ENCODE data around the gene EFNB2. TPM values are rescaled to one million over a fixed set of nuclear protein-coding genes. Genes with fewer than 3 reads are reported as not detected.

The EFNB2 gene
- total RNA-seq, 1 donor: 0.81 TPM

DNA sequence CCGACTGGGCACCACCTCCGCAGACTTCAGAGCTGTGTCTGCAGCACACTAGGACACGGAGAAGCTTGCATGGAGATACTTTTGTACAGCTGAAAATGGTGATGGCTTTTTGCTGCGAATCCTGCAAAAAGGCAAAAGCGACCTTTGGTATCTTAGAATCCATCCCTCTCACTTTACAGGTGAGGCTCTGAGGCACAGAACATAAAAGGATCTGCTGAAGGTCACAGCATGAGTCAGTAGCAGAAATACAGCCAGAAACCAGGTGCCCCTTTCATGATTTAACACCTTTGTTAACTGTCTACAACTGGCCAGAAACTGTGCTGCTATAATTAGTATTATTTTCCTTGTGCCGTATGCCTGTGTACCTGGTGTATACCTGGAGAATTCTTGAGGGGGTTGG, 48.3 kb downstream of the EFNB2 start:
- no peak for DNase-seq (ENCODE audit: low read depth in 2 of 3, low spot score in 2 of 3)

DNA sequence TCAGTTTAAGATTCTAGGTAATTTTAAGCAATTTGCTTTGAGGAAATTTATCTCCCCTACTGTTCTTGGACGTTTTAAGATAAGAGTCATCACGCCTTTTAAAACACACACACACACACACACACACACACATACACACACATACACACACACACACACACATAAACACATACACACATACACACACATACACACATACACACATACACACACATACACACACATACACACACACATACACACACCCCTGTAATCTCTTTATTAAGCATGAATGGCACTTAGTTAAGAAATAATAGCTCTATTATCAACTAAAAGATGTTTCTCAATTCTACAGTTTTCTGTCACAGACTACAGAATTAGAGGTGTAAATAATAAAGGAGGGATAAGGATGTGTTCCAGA, 49.2 kb downstream of the EFNB2 start:
- no peak for DNase-seq (ENCODE audit: low read depth in 2 of 3, low spot score in 2 of 3)

DNA sequence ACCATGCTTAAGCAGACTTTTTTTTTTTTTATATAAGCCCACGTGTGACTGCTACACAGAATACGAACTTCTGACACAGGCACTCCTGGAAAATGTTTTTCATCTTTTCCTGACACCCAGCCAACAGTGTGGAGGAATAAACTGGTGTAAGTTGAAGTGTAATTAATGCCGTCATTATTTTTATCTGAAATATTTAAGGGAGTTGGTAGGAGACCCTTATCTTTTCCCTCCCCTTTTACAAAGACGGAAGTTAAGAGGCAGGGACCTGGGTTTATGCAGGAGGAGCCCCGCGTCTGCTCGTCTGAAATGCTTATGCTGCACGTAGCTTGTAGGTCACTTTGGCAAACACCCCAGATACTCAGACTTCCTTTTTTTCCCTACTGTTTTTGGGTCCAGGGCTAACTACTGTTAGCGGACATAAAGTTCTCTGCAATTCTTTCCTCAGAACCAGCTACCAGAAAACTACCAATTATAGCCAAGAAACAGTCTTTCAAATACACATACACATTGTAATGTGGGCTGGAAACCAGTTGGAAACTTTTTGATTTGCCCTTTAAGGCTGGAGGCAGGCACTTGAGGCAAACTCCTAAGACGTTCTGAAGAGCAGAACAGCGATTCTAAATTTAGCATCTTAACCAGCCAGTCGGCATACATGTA, 50.8 kb downstream of the EFNB2 start:
- DNase-seq (ENCODE audit: low read depth in 2 of 3, low spot score in 2 of 3): peak in 1 of 3 donors; percentile 58

DNA sequence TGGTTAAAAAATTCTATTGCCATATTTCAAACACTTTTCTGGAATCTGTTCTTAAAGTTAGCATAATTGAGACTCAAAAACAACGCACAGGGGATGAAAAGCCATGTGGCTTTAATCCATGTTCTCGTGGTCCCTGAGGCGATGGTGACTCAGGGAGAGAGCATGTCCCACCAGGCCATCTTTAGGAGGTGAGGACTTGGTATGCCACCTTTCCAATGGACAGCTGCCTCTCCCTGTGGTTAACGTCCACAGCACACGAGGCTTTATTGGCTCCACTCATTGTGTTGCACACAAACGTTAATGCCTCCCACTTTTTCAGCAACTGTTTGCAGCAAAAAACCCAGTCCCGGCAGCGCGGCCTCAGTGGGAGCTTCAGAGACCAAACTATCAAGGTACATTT, 51.4 kb downstream of the EFNB2 start:
- no peak for DNase-seq (ENCODE audit: low read depth in 2 of 3, low spot score in 2 of 3)

DNA sequence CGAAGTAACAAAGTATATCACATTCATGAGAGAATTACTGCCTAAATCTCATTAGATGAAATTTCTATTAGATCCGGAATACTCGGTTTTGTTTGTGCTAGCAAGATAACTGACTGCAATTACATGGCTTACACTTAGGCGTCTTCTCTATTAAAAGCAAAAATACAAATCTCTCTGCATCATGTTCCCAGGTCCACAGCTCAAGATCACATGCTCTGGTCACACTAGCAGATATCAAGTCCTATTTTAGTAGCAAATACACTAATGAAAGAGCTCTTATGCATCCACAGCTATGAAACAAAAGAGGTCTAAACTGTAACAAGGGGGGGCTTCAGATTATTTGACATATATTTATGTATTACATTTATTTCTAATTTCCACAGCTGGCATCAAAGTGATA, 53.5 kb downstream of the EFNB2 start:
- no peak for DNase-seq (ENCODE audit: low read depth in 2 of 3, low spot score in 2 of 3)

DNA sequence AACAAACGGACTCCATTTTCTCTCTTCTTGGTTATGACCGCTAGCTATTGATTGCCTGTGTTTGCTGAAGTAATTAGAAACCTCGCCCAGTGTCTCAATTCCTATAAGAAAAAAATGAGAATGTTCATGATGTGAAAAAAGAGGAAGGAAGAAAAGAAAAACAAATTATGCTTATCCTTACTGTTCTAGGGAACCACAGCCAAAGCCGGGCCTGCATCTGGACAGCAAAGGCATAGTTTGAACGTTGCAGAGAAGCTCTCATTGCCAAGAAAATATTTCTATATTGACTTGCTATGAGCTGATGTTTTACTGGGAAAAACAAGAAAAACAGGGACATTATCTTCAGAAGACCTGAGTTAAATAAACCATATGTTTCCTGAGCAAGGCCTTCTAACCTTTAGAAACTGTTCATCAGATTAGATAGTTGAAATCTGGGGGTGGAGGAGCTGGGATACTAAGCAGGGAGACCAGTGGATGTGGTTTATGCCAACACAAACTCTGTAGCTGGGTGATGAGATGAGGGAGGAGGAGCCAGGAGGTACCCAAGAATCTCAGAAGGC, 55.0 kb downstream of the EFNB2 start:
- peak in 1 of 3 donors; percentile 54 for DNase-seq (ENCODE audit: low read depth in 2 of 3, low spot score in 2 of 3)

DNA sequence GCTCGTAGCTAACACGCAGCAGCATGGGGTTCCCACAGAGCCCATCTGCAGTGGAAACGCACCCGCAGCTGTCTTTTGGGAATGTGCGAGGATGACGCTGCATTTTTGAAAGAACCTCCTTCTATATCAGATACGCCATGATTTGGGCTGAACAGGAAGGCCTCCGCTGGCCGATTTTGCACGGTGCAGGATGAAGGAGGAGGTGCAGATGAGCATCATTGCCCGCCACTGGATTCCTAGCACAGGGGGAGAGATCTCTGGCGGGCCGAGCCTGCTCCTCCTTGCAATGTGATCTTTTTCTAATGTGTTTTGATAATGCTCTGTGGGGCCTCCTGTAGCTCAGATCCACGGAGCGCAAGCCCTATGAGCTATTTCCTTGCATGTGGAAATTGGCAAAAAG, 55.5 kb downstream of the EFNB2 start:
- DNase-seq (ENCODE audit: low read depth in 2 of 3, low spot score in 2 of 3): no peak

DNA sequence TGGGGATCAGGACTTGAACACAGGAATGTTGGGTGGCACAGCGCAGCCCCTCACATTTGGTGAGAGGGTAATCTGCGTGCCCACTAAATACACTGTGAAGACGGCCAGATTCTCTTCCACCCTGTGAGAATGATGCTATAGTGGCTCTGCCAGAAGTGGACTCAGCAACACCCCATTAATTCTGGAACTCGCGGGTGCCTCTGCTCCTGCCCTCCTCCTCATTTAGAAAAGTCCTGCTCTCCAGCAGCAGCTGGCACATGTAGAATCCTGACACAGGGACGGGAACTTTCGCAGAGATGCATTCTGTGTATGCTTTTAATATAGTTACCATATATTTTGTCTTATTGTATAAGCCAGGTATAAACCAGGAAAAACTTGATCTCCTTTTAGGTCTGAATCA, 57.3 kb downstream of the EFNB2 start:
- no peak for DNase-seq (ENCODE audit: low read depth in 2 of 3, low spot score in 2 of 3)

DNA sequence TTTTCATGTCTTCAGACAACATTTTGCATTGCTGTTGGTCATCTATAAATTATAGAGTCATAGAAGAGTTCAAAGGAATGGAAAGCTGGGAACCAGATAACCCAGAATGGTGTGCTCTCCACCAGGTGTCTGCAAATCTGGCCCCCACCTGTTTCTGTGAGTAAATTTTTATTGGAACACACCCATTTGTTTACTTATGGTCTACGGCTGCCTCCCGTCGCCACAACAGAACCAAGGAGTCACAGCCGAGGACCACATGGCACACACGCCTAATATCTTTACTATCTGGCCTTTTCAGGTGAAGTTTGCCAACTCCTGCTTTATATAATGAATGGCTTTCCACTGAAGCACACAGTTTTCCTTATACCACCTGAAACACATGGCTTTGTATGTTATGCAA, 58.2 kb downstream of the EFNB2 start:
- no peak for DNase-seq (ENCODE audit: low read depth in 2 of 3, low spot score in 2 of 3)

DNA sequence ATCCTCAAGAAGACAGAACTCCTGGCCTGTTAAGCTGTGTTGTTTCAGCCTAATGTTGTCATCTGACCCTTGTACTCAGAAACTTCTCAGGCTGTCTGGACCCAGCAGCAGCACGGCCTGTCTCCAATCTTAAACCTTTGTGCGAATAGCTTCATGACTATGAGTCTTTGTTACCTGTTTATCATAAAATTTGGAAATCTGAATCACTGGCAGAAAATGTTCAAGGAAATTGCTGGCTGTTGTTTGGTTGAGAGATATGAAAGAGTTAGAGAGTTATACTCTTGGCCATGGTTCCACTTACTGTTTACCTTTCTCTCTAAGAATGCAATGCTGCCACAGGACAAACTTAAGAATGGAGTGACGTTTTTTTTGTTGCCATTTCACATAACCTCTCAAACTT, 59.6 kb downstream of the EFNB2 start:
- no peak for DNase-seq (ENCODE audit: low read depth in 2 of 3, low spot score in 2 of 3)

DNA sequence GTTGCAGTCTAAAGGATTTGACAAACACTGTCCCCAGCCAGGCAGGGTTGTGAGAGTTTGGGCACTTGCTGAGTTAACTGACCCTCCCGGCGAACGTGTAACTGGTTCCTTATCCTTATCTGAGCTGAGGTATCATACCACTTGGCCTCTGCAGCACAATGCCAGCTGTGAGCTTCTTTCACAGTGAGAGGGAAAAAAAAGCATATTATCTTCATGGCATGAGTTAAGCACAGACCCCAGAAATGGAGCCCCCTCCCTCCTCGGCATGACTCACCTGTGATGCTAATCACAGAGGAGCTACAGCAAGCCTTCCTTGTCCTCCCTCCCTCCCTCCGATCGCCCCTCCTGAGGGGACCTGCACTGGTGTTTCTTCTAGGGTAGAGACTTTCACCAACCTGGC, 60.5 kb downstream of the EFNB2 start:
- no peak for DNase-seq (ENCODE audit: low read depth in 2 of 3, low spot score in 2 of 3)

DNA sequence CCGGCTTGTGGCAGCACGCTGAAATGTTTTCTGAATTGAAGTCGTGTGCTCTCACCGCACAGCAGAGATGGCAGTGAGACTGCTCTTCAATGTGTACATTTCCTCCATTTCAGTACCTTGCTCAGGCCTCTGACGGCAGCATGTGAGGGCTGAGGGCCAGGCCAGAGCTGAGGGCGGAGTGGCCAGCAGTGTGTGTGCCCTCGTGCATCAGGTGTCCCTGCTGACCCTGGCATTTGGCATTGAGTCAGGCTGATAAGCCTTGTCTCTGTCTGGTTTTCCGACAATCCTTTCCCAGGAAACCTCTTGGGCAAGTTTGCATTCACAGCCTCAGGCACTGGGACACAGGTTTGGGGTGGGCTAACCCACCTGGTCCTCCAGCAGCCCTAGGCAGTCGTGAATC, 62.3 kb downstream of the EFNB2 start:
- DNase-seq (ENCODE audit: low read depth in 2 of 3, low spot score in 2 of 3): no peak

DNA sequence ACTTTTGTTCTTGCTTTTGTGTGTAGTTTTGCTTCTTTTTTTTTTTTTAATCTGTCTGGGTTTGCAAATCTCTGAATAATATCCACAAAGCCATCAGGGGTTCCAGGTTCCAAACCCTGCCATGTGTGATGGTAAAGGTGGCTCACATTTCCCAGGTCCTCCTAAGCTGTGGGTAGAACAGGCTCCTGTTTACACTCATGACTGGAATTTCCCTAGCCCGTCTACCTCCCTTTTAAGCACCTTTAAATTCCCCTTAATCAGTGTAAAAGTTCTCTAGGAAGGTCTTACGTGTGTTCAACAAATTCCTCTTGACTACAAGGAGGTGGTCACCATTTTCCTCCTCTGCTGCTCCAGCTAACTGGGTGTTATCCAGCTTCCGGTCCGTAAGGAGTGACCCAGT, 62.8 kb downstream of the EFNB2 start:
- no peak for DNase-seq (ENCODE audit: low read depth in 2 of 3, low spot score in 2 of 3)

DNA sequence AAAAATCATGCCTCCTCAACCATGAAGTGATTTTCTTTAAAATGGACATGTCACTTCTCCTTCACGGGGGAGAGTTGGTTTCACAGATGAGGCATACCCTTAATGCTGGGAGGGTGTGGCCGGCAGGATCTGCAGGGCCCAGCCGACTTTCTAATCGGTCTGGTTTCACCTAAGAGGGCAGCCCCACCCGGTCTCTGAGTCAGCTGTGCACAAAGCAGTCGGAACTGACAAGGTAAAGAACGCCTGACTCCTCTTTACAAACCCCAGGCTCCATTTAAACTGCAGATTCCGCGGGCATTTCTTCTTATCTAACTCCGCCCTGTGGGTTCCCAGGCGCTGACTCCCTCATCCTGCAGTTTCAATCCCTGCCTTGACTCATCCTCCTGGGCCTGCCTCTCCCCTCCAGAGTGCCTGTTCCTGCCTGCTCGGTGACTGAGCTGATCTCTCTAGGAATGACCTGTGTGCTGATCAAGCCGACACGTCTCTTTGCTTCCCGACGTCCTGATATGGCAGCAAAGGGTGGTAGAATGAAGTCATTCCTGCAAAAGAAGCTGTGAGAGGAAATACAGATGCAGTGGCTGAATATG, 63.4 kb downstream of the EFNB2 start:
- no peak for DNase-seq (ENCODE audit: low read depth in 2 of 3, low spot score in 2 of 3)

DNA sequence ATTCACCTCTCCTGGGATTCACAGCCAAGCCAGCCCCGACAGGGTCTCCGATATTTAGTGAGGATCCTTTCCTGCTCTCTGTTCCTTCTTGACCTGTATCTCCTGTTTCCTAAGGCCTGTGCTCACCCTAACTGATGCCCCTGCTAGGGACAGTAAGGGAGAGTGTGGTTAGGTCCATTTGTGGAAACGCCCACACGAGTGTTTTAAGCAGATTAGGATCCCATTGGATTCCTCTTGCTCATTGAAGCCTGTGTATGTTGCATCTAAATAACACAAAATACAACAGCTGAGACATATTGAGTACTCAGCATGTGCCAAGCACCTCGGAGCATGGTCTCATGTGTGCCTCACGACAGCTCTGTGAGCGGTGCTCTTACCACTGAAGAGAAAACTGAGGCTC, 64.9 kb downstream of the EFNB2 start:
- no peak for DNase-seq (ENCODE audit: low read depth in 2 of 3, low spot score in 2 of 3)

DNA sequence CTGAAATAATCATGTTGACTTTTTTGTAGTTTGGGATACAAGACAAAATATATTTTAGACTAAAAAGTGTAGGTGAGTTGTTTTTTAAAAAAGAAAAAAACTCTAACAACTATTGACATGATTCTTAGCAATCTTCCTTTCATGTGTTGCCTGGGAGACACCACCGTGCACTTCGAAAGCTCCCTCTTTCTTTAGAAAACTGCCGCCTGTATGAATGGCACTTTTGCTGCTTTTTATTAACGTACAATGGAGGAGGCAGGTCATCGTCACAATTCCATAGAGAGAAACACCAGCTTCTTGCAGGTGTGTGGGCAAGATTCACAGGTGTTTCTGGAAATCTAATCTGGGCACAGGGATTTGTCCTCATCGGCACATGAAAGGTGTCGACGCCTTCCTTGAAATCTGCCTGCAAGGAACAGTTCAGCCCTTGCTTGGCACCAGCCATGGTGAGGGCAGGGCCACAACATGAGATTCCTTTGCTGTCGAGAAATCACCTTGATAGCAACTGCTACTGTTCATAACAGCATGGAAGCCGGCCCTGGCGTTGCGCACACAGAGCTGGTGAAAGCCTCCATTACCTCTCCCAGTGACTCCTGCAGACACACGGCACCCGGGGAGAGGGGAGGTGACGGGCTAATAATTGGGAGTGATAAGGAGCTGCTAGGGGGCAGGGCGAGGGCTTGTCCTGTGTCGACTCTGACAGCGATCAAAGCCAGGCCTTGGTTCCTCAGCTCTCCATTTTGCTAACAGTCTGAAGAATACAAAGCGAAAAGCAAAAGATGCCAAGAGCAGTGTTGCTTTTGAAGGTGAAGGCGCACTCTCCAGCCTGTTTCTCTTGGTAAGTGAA, 66.5 kb downstream of the EFNB2 start:
- no peak for DNase-seq (ENCODE audit: low read depth in 2 of 3, low spot score in 2 of 3)

DNA sequence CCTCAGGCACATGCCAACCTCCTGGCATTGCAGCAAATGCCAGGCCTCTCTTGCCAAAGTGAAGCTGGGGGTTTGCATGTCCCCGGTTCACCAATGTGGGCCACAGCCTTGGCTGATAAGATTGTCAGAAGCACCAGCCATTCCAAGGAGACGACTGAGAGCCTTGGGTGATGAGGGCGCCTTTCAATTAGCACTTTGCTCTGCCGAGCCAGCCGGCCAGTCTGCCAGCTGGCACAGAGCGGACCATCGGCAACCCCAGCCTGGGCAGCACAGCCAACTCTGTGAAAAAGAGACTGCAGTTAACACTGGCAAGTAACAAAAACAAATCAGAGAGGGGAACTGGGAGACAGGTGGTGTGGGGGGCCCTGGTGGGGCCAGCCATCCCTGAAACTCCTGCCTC, 67.3 kb downstream of the EFNB2 start:
- DNase-seq (ENCODE audit: low read depth in 2 of 3, low spot score in 2 of 3): no peak

DNA sequence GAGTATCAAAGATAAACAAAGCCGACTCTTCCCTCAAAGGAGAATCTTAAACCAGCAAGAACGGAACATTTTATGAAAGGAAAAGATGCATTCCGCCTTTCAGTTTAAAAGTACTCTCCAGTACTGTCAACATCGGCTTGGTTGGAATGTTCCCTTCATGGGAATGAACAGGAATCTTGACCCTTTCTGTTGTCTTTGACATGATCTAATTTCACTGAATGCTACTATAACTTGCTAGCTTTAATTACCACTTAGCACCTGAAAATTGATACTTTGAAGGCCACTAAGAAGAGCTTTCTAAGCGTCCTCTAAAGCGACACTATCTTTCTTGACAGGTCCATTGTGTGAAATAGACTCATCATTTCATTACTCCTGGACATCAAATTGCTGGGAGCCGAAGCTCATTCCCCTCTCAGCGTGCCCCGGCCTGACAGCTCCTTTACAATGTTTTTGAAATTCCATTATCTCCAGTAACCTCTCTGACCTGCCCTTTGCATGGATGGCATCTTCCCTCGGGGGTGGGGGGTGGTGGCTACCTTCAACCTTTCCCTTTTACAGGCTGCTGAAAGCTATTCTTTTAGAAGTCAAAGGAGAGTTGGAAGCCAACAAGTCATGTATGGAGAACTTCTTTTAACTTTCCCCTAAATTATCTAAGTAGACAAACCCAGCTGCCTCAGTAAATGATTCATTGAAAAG, 67.9 kb downstream of the EFNB2 start:
- DNase-seq (ENCODE audit: low read depth in 2 of 3, low spot score in 2 of 3): no peak

DNA sequence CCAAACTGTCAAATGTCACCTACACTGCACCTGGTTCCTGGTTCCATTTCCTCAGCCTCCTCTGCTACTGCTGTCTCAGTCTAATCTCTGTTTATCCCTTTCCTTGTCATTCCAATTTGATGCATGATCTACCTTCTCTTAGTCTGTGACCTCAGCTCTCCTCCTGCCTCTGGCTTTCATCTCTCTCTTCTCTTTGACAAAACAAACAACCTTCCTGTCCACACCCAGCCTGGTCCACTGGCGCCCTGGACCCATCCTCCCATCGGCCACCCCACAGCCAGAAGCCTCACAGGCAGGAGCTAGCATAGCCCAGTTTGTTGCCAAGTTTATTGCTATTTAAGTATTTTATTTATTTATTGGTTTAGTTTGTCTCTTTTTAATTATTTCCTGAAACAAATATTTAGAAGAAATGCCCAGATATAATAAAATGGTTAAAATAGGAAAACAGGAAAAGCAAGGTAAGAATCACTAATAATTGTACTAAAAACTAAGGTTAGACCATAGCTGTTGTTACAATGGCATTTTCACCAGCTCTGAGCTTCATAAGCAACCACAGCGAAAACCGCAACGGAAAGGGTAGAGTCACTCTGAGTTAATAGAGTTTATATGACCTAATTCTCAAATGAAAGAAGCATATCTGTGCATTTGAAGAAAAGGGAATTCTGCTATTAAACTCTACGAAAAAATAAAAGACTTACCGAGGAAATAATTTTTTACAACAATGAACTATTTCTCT, 68.6 kb downstream of the EFNB2 start:
- no peak for DNase-seq (ENCODE audit: low read depth in 2 of 3, low spot score in 2 of 3)

DNA sequence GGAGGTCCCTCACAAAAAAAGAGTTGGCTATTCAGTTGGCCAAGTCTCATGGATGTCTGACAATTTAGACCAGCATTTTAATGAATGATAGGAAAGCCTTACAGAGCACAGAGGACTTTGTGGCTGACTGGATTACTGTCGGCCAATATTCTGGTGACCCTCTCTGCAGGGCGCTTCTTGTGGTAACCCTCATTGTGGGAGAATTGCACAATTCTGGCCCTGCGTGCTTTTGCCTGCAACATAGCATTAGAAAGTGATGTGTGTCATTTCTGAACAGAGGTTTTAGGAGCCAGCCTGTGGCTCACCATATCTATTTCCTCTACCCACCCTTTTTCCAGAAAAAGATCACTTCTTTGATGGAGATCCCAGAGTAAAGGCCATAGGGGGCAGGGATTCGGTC, 71.4 kb downstream of the EFNB2 start:
- DNase-seq (ENCODE audit: low read depth in 2 of 3, low spot score in 2 of 3): no peak

Data from hematopoietic multipotent progenitor cell (in vitro differentiated cells).